Measurements from ENCODE around the gene SLC10A7. TPM values are rescaled to one million over a fixed set of nuclear protein-coding genes. Genes with fewer than 3 reads are reported as not detected.

SLC10A7 gene
- total and polyA plus RNA-seq, 10 of the 15 experiments (the other 5 are each of a cell fraction or from before 2014, with no cell fraction given), result 4.6 to 23.7 (median 15.6) TPM

DNA sequence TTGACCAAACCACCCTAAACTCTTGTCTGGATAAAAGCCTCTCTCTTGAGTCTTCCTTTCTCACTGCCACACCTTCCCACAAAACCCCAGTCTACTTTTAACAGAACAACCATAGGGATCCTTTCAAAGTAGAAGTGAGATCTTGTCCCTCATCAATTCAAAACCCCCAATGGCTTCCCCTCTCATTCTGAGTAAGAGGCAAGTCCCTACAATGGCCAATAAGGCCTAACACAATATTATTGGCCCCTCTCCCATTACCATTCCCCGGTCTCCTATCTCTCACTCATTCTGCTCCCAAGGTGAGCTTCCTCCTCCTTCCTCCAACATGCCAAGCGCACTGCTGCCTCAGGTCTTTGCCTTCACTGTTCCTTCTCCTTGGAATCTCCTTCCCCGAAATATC, 250.3 kb downstream of the SLC10A7 start (continued):
- TF ChIP-seq CBX5 (IDR thresholded peaks at IDR 0.05; ENCODE audit: low read depth), result no peak
- peak in 1 of 2 experiments; percentile 67; a peak in 1 of 4 replicates for TF ChIP-seq ETV6 (conservative IDR thresholded peaks at IDR 0.05 in 1 of 2, IDR thresholded peaks at IDR 0.05 in 1 of 2; ENCODE audit: borderline replicate concordance in 1 of 2, low read depth in 1 of 2)
- TF ChIP-seq PKNOX1 (IDR thresholded peaks at IDR 0.05), result no peak
- TF ChIP-seq EED (IDR thresholded peaks at IDR 0.05; ENCODE audit: low read depth), result peak; percentile 96
- TF ChIP-seq JUND (IDR thresholded peaks at IDR 0.05; ENCODE audit: low read depth, low read length), result peak; percentile 69
- peak; percentile 63 for TF ChIP-seq DPF2 (IDR thresholded peaks at IDR 0.05)
- TF ChIP-seq BCL11A (IDR thresholded peaks at IDR 0.05; ENCODE audit: low read depth, low read length), result peak; percentile 93
- TF ChIP-seq, protein P1, sequence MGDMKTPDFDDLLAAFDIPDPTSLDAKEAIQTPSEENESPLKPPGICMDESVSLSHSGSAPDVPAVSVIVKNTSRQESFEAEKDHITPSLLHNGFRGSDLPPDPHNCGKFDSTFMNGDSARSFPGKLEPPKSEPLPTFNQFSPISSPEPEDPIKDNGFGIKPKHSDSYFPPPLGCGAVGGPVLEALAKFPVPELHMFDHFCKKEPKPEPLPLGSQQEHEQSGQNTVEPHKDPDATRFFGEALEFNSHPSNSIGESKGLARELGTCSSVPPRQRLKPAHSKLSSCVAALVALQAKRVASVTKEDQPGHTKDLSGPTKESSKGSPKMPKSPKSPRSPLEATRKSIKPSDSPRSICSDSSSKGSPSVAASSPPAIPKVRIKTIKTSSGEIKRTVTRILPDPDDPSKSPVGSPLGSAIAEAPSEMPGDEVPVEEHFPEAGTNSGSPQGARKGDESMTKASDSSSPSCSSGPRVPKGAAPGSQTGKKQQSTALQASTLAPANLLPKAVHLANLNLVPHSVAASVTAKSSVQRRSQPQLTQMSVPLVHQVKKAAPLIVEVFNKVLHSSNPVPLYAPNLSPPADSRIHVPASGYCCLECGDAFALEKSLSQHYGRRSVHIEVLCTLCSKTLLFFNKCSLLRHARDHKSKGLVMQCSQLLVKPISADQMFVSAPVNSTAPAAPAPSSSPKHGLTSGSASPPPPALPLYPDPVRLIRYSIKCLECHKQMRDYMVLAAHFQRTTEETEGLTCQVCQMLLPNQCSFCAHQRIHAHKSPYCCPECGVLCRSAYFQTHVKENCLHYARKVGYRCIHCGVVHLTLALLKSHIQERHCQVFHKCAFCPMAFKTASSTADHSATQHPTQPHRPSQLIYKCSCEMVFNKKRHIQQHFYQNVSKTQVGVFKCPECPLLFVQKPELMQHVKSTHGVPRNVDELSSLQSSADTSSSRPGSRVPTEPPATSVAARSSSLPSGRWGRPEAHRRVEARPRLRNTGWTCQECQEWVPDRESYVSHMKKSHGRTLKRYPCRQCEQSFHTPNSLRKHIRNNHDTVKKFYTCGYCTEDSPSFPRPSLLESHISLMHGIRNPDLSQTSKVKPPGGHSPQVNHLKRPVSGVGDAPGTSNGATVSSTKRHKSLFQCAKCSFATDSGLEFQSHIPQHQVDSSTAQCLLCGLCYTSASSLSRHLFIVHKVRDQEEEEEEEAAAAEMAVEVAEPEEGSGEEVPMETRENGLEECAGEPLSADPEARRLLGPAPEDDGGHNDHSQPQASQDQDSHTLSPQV (IDR thresholded peaks at IDR 0.05), result no peak
- TF ChIP-seq EP300 (IDR thresholded peaks at IDR 0.05; ENCODE audit: borderline replicate concordance in 1 of 2, control insufficient read depth in 1 of 2, low read depth in 2 of 2, low read length in 2 of 2), result peak in 1 of 2 experiments; percentile 85; a peak in 2 of 4 replicates
- TF ChIP-seq NFYA (IDR thresholded peaks at IDR 0.05; ENCODE audit: borderline replicate concordance, low read depth, low read length), result no peak
- 0 out of 3 replicates have a peak, but pooled peaks of 1 of the 2 experiments have one; percentile 10 for TF ChIP-seq EGR1 (IDR thresholded peaks at IDR 0.05; ENCODE audit: borderline replicate concordance in 1 of 2, low read depth in 2 of 2, low read length in 2 of 2)
